Measurements from ENCODE around the gene SFMBT2. TPM values are rescaled to one million over a fixed set of nuclear protein-coding genes. Genes with fewer than 3 reads are reported as not detected.

SFMBT2 gene
- total RNA-seq, 2 donors from 2014 or later, result 7.9 TPM

GRCh38 chr10:7365027-7365745 is 45.6 kb downstream of the SFMBT2 start:
- no peak for DNase-seq (ENCODE audit: low spot score)
- no peaks in the 10 kb centered on the region for H3K4me1 ChIP-seq
- H3K4me3 ChIP-seq, result no peak overlapping the region
- H3K27ac ChIP-seq, result no peak overlapping the region
- no peaks in the 10 kb centered on the region for H3K27me3 ChIP-seq
- no peak for TF ChIP-seq CTCF (IDR thresholded peaks at IDR 0.05)
- H3K36me3 ChIP-seq, result peaks cover 12% of the 10 kb centered on the region
- H3K9me3 ChIP-seq, result no peaks in the 10 kb centered on the region

GRCh38 chr10:7364474-7364873 is 46.4 kb downstream of the SFMBT2 start:
- H3K4me3 ChIP-seq, result no peak overlapping the region
- no peaks in the 10 kb centered on the region for H3K4me1 ChIP-seq
- DNase-seq (ENCODE audit: low spot score), result no peak
- H3K9me3 ChIP-seq, result no peaks in the 10 kb centered on the region
- no peaks in the 10 kb centered on the region for H3K27me3 ChIP-seq
- no peak overlapping the region for H3K27ac ChIP-seq
- no peak for TF ChIP-seq CTCF (IDR thresholded peaks at IDR 0.05)
- peaks cover 12% of the 10 kb centered on the region for H3K36me3 ChIP-seq

- H3K27me3 ChIP-seq, result no peaks in the 10 kb centered on the region
- no peaks in the 10 kb centered on the region for H3K9me3 ChIP-seq
- H3K27ac ChIP-seq, result no peak overlapping the region
- no peak for TF ChIP-seq CTCF (IDR thresholded peaks at IDR 0.05)
- H3K4me3 ChIP-seq, result no peak overlapping the region
- DNase-seq (ENCODE audit: low spot score), result no peak
- no peaks in the 10 kb centered on the region for H3K4me1 ChIP-seq
- peaks cover 12% of the 10 kb centered on the region for H3K36me3 ChIP-seq
These were observed 47.1 kb downstream of the SFMBT2 start for GRCh38 chr10:7363700-7364099.

GRCh38 chr10:7362471-7362870 is 48.4 kb downstream of the SFMBT2 start:
- Histone ChIP-seq H3K4me3 (no peak overlapping the region), H3K27me3 (no peaks in the 10 kb centered on the region), H3K27ac (no peak overlapping the region), H3K4me1 (no peaks in the 10 kb centered on the region), H3K9me3 (no peaks in the 10 kb centered on the region), H3K36me3 (peaks cover 8% of the 10 kb centered on the region)
- TF ChIP-seq CTCF (IDR thresholded peaks at IDR 0.05), result no peak
- no peak for DNase-seq (ENCODE audit: low spot score)

- Histone ChIP-seq H3K27me3 (no peaks in the 10 kb centered on the region), H3K27ac (no peak overlapping the region), H3K4me3 (no peak overlapping the region), H3K36me3 (peaks cover 4% of the 10 kb centered on the region), H3K4me1 (no peaks in the 10 kb centered on the region), H3K9me3 (no peaks in the 10 kb centered on the region)
- no peak for DNase-seq (ENCODE audit: low spot score)
- TF ChIP-seq CTCF (IDR thresholded peaks at IDR 0.05), result no peak
These were observed 49.5 kb downstream of the SFMBT2 start for GRCh38 chr10:7361316-7361715.

- no peak overlapping the region for H3K27ac ChIP-seq
- H3K9me3 ChIP-seq, result no peaks in the 10 kb centered on the region
- no peaks in the 10 kb centered on the region for H3K27me3 ChIP-seq
- H3K4me1 ChIP-seq, result no peaks in the 10 kb centered on the region
- no peak overlapping the region for H3K4me3 ChIP-seq
- H3K36me3 ChIP-seq, result peaks cover under 1% of the 10 kb centered on the region
- no peak for DNase-seq (ENCODE audit: low spot score)
- TF ChIP-seq CTCF (IDR thresholded peaks at IDR 0.05), result no peak
These were observed 50.9 kb downstream of the SFMBT2 start for GRCh38 chr10:7359954-7360353.

Data from right atrium auricular region (tissue), 2 donors.